ENCODE results near the gene MRGPRD. TPM values are rescaled to one million over a fixed set of nuclear protein-coding genes. Genes with fewer than 3 reads are reported as not detected.

MRGPRD gene
- total RNA-seq, 1 donor, result not detected

GRCh38 chr11:68956142-68956541, 24.6 kb downstream of the MRGPRD start:
- no peak overlapping the region for H3K4me3 ChIP-seq (ENCODE audit: low read depth, low read length)
- no peak for DNase-seq (ENCODE audit: low read depth)
- TF ChIP-seq CTCF (IDR thresholded peaks at IDR 0.05; ENCODE audit: insufficient read depth, low read length), result peak; percentile 14

- no peak for DNase-seq (ENCODE audit: low read depth)
- H3K4me3 ChIP-seq (ENCODE audit: low read depth, low read length), result no peak overlapping the region
- peak; percentile 9 for TF ChIP-seq CTCF (IDR thresholded peaks at IDR 0.05; ENCODE audit: insufficient read depth, low read length)
Observed at GRCh38 chr11:68955607-68955958, 25.2 kb downstream of the MRGPRD start.

- peak; percentile 59 for DNase-seq (ENCODE audit: low read depth)
- no peak overlapping the region for H3K4me3 ChIP-seq (ENCODE audit: low read depth, low read length)
- TF ChIP-seq CTCF (IDR thresholded peaks at IDR 0.05; ENCODE audit: insufficient read depth, low read length), result no peak
Observed at GRCh38 chr11:68954836-68955606, 25.8 kb downstream of the MRGPRD start.

- no peak for DNase-seq (ENCODE audit: low read depth)
- no peak overlapping the region for H3K4me3 ChIP-seq (ENCODE audit: low read depth, low read length)
- TF ChIP-seq CTCF (IDR thresholded peaks at IDR 0.05; ENCODE audit: insufficient read depth, low read length), result no peak
Observed at GRCh38 chr11:68950762-68951161, 30.0 kb downstream of the MRGPRD start.

- no peak overlapping the region for H3K4me3 ChIP-seq (ENCODE audit: low read depth, low read length)
- TF ChIP-seq CTCF (IDR thresholded peaks at IDR 0.05; ENCODE audit: insufficient read depth, low read length), result peak; percentile 42
- peak; percentile 4 for DNase-seq (ENCODE audit: low read depth)
Observed at GRCh38 chr11:68950270-68950669, 30.5 kb downstream of the MRGPRD start.

- no peak for DNase-seq (ENCODE audit: low read depth)
- TF ChIP-seq CTCF (IDR thresholded peaks at IDR 0.05; ENCODE audit: insufficient read depth, low read length), result no peak
- no peak overlapping the region for H3K4me3 ChIP-seq (ENCODE audit: low read depth, low read length)
Observed at GRCh38 chr11:68948935-68949334, 31.9 kb downstream of the MRGPRD start.

- no peak for TF ChIP-seq CTCF (IDR thresholded peaks at IDR 0.05; ENCODE audit: insufficient read depth, low read length)
- H3K4me3 ChIP-seq (ENCODE audit: low read depth, low read length), result no peak overlapping the region
- no peak for DNase-seq (ENCODE audit: low read depth)
Observed at GRCh38 chr11:68948496-68948895, 32.3 kb downstream of the MRGPRD start.

All from fibroblast of the aortic adventitia (primary cell).